Measurements from ENCODE around the gene RNF8. TPM values are rescaled to one million over a fixed set of nuclear protein-coding genes. Genes with fewer than 3 reads are reported as not detected.

RNF8 gene
- total and polyA plus RNA-seq, 2 of the 4 experiments (the other 2 are of a cell fraction) = 16.5 to 17.9 TPM

DNA sequence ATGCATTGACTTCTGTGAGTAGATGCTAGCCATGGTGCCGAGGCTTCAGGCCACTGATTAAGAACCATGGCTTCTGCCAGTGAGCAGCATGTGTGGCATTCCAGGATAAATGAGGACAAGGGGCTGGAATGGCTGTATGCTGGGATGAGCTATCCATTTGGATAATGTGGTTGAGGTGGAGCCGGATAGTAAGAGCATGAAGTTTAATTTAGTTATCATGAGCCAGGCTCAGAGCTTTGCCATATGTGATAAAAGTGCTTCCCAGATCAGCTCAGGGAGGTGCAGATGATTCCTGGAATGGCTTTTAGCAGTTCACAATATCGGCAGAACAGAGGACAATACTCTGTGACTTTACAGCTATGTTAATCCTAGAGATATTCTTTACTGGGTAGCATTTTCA, 34.6 kb upstream of the RNF8 start:
- Histone ChIP-seq H2AK5ac (ENCODE audit: low read depth, low read length) (no peak overlapping the region), H3K9me1 (ENCODE audit: insufficient read depth, low read length) (peaks cover 19% of the 10 kb centered on the region), H3K4me3 (ENCODE audit: insufficient read depth, low read depth, low read length) (no peak overlapping the region), H4K5ac (ENCODE audit: low read depth, low read length) (no peak overlapping the region), H3K23ac (ENCODE audit: low read depth, low read length) (no peak overlapping the region), H3K14ac (replicated peaks; ENCODE audit: low read depth, low read length) (0 out of 2 replicates have a peak overlapping the region, but pooled peaks have one; percentile 11), H3K18ac (ENCODE audit: low read depth, low read length) (no peak overlapping the region), H2BK120ac (ENCODE audit: low read depth, low read length) (no peak overlapping the region), H3K9me3 (ENCODE audit: control insufficient read depth, insufficient read depth, low read length) (no peaks in the 10 kb centered on the region), H2BK15ac (ENCODE audit: low read depth, low read length) (no peak overlapping the region), H2BK5ac (ENCODE audit: low read depth, low read length, poor library complexity, severe bottlenecking) (no peak overlapping the region), H3K4me1 (ENCODE audit: control insufficient read depth, insufficient read depth, low read length) (peaks cover 3% of the 10 kb centered on the region), H3K79me1 (ENCODE audit: low read depth in 1 of 2, low read length in 2 of 2) (no peaks in the 10 kb centered on the region), H2BK20ac (ENCODE audit: low read depth, low read length) (no peak overlapping the region), H3K9ac (ENCODE audit: low read depth, low read length) (no peak overlapping the region), H4K20me1 (ENCODE audit: insufficient read depth, low read length) (peaks cover 2% of the 10 kb centered on the region; the same call in 1 of the 2 replicates), H3K4ac (ENCODE audit: low read depth, low read length) (no peak overlapping the region), H3K4me2 (ENCODE audit: low read depth, low read length) (no peak overlapping the region), H3K27ac (ENCODE audit: insufficient read depth, low read length) (no peak overlapping the region), H4K8ac (ENCODE audit: low read depth in 2 of 2, low read length in 2 of 2) (no peak overlapping the region), H3K36me3 (ENCODE audit: control insufficient read depth, insufficient read depth, low read length) (peaks cover 51% of the 10 kb centered on the region), H2AFZ (replicated peaks; ENCODE audit: low read length, poor library complexity) (no peak overlapping the region), H3K27me3 (ENCODE audit: control insufficient read depth, insufficient read depth, low read length) (no peaks in the 10 kb centered on the region), H4K91ac (ENCODE audit: insufficient read depth, low read depth, low read length) (no peak overlapping the region), H3K56ac (ENCODE audit: extremely low read depth, insufficient read depth, low read length) (no peak overlapping the region), H2AK9ac (replicated peaks; ENCODE audit: low read depth, low read length, poor library complexity) (no peak overlapping the region)
- POLR2A ChIA-PET (ENCODE audit: unreplicated experiment) = no interaction called here
- in situ Hi-C loops (cut with MboI; ENCODE audit: low sequenced_read_pairs) = no loop called here
- DNase-seq = no peak
- intact Hi-C loops (cut with micrococcal nuclease) = no loop called here
- no TSS peak for BruUV-seq (replicated peaks)
- no peak for TF ChIP-seq FOS (IDR thresholded peaks at IDR 0.05; ENCODE audit: low read depth, low read length)
- TF ChIP-seq, protein P1, sequence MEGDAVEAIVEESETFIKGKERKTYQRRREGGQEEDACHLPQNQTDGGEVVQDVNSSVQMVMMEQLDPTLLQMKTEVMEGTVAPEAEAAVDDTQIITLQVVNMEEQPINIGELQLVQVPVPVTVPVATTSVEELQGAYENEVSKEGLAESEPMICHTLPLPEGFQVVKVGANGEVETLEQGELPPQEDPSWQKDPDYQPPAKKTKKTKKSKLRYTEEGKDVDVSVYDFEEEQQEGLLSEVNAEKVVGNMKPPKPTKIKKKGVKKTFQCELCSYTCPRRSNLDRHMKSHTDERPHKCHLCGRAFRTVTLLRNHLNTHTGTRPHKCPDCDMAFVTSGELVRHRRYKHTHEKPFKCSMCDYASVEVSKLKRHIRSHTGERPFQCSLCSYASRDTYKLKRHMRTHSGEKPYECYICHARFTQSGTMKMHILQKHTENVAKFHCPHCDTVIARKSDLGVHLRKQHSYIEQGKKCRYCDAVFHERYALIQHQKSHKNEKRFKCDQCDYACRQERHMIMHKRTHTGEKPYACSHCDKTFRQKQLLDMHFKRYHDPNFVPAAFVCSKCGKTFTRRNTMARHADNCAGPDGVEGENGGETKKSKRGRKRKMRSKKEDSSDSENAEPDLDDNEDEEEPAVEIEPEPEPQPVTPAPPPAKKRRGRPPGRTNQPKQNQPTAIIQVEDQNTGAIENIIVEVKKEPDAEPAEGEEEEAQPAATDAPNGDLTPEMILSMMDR (conservative IDR thresholded peaks at IDR 0.05; ENCODE audit: low read depth, low read length) = no peak
- no peak for TF ChIP-seq MAFK (IDR thresholded peaks at IDR 0.05; ENCODE audit: low read depth, low read length)
- no peak for TF ChIP-seq MXI1 (IDR thresholded peaks at IDR 0.05; ENCODE audit: borderline replicate concordance, low read depth, low read length)
- no peak for TF ChIP-seq BHLHE40 (IDR thresholded peaks at IDR 0.05; ENCODE audit: low read depth, low read length)
- no peak for TF ChIP-seq ELK1 (IDR thresholded peaks at IDR 0.05; ENCODE audit: borderline replicate concordance, low read depth, low read length)
- TF ChIP-seq RAD21 (IDR thresholded peaks at IDR 0.05; ENCODE audit: low read length) = no peak
- no peak for TF ChIP-seq SMC3 (IDR thresholded peaks at IDR 0.05; ENCODE audit: low read depth, low read length)
- no peak for TF ChIP-seq USF2 (IDR thresholded peaks at IDR 0.05; ENCODE audit: low read depth, low read length)
- no peak for TF ChIP-seq MAZ (IDR thresholded peaks at IDR 0.05; ENCODE audit: borderline replicate concordance, low read depth, low read length)
- TF ChIP-seq POLR2A (IDR thresholded peaks at IDR 0.05; ENCODE audit: low read depth, low read length) = no peak
- WGBS, 2 experiments (ENCODE audit: extremely low coverage in 2 of 2, insufficient read length in 1 of 2) = 100% methylated on average over 1 of the region's 3 CpGs; no CpG with 5 or more reads in 1 of the 2 experiments
- dilution Hi-C loops (cut with HindIII; ENCODE audit: low sequenced_read_pairs, unreplicated experiment) = no loop called here
- no peak for ATAC-seq (ENCODE audit: low read depth)
- CTCF ChIA-PET = no interaction called here

Data from IMR-90 (cell line).